OCI-M2 (cell line): ENCODE measurements around the gene FANCM.

ENCODE experiments used
- DNase-seq: peaks from one replicate; lab custom pipeline; 2025; ENCODE audit not compliant: unreplicated experiment; lab: John Stamatoyannopoulos, UW

The FANCM gene, protein sequence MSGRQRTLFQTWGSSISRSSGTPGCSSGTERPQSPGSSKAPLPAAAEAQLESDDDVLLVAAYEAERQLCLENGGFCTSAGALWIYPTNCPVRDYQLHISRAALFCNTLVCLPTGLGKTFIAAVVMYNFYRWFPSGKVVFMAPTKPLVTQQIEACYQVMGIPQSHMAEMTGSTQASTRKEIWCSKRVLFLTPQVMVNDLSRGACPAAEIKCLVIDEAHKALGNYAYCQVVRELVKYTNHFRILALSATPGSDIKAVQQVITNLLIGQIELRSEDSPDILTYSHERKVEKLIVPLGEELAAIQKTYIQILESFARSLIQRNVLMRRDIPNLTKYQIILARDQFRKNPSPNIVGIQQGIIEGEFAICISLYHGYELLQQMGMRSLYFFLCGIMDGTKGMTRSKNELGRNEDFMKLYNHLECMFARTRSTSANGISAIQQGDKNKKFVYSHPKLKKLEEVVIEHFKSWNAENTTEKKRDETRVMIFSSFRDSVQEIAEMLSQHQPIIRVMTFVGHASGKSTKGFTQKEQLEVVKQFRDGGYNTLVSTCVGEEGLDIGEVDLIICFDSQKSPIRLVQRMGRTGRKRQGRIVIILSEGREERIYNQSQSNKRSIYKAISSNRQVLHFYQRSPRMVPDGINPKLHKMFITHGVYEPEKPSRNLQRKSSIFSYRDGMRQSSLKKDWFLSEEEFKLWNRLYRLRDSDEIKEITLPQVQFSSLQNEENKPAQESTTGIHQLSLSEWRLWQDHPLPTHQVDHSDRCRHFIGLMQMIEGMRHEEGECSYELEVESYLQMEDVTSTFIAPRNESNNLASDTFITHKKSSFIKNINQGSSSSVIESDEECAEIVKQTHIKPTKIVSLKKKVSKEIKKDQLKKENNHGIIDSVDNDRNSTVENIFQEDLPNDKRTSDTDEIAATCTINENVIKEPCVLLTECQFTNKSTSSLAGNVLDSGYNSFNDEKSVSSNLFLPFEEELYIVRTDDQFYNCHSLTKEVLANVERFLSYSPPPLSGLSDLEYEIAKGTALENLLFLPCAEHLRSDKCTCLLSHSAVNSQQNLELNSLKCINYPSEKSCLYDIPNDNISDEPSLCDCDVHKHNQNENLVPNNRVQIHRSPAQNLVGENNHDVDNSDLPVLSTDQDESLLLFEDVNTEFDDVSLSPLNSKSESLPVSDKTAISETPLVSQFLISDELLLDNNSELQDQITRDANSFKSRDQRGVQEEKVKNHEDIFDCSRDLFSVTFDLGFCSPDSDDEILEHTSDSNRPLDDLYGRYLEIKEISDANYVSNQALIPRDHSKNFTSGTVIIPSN (N-terminal part only)

DNA sequence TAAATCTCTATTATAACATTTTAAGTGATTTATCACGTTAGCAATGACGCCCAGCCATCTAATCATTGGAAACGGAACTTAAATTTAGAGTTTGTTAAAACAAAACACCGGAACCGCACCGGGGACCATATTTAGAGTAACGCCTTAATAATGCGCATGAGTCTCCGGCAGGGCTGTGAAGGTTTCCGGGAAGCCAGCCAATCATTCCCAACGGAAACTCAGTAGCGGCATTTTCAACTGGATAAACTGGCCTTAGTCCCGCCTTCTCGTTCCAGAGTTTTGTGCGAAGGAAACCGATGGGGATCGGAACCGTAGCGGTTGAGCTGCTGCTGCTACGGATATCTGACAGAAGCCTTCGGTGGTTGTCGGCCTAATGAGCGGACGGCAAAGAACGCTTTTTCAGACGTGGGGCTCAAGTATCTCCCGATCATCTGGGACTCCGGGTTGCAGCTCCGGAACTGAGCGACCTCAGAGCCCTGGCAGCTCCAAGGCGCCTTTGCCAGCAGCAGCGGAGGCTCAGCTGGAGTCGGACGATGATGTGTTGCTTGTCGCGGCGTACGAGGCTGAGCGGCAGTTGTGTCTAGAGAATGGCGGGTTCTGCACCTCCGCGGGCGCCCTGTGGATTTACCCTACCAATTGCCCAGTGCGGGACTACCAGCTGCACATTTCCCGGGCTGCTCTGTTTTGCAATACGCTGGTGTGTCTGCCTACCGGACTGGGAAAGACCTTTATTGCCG lies at the start of gene FANCM:
TSS of gene FANCM (plus strand) at position 272 of the 737 bp plus-strand sequence. CDS start at position 374, 102 bp downstream.
- peak; percentile 96 for DNase-seq

DNA sequence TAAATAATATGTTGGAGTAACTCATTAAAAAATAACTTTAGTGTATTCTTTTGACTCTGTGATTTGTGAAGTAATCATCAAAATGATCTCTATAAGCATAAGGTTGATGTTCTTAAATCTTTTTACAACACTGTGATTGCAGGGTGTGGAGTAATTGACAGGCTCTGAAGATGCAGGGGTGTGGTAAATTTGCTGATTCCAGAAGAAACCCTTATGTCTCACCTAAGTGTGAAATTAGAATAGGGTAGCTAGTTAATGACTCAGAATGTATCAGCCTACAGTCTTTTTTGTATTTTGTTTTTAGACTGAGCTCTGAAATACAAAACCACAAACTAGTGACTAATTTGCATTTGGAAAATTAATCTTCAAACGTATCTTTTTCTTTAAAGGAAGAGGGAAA lies 45.9 kb upstream of the FANCM start:
- DNase-seq: no peak

DNA sequence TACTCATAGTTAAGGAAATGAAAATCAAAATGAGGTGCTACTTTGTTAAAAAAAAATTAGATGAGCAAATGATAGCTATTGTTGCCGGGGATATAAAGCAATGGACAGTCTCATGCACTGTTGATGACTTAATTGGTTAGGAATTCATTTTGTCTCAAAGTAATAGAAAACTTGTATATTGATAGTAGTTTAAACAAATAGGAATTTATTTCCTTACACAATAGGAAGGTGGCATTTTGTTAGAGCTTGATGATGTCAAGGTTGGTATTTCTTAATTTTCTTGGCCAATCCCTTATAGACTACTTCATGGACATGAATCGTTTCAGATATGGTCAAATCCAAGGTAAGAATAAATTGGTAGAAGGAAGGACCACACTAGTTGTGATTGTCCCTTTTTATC lies 44.0 kb upstream of the FANCM start:
- no peak for DNase-seq

DNA sequence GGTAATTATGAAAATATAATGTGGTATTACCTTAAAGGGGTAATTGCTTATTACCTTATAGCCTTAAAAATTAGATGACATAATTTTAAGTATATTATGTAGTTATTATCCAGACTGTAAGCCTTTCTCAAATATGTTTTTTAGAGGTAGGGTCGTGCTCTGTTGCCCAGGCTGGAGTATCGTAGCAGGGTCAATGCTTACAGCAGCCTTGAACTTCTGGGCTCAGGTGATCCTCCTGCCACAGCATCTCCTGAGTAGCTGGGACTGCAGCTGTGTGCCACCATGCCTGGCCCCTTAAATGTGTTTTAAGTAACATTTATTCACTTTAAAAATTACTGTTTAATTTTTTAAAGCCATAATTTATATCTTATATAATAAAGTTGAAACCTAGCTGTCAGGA lies 41.5 kb upstream of the FANCM start:
- no peak for DNase-seq

DNA sequence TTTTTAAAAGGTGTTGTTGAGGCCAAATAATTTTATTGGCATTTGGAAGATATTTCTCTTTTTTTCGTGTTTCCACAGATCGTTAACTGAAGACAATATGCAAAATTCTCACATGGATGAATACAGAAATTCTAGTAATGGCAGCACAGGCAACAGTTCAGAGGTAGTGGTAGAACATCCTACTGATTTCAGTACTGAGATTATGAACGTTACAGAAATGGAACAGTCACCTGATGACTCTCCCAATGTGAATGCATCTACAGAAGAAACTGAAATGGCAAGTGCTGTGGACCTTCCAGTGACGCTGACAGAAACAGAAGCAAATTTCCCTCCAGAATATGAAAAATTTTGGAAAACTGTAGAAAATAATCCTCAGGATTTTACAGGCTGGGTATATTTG lies 40.6 kb upstream of the FANCM start:
- no peak for DNase-seq

DNA sequence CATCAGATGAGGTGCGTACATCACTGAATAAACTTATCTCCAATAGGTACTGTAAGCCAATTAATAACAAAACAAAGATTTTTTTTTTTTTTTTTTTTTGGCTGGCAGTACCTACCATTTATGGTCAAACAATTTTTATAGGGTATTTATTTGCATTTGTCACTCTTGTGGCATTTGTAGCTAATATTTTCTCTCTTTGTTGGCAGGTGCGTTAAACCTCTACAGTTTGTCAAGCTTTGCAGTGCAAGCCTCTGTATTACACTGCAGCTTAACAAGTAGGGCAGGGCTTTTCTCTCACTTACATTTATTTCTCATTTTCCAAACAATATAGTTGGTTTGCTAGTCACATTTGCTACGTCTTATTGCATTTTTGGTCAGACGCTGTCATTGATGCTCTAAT lies 39.5 kb upstream of the FANCM start:
- DNase-seq: no peak

DNA sequence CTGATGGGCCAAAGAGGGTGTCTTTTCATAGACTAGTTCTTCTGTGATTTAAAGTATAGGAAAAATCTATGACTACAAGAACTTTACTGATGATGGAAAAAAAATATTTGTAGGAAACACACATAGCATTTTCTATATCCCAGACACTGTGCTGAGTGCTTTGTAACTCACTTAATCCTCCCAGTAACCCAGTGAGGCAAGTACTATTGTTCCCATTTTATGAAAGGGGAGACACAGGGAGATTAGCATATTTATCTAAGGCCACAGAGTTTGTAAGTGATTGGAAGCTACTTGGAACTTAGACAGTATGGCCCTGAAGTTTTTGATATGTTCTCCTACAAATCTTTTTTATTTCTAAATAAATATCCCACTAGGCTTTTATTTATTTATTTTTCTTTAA lies 31.9 kb upstream of the FANCM start:
- no peak for DNase-seq

DNA sequence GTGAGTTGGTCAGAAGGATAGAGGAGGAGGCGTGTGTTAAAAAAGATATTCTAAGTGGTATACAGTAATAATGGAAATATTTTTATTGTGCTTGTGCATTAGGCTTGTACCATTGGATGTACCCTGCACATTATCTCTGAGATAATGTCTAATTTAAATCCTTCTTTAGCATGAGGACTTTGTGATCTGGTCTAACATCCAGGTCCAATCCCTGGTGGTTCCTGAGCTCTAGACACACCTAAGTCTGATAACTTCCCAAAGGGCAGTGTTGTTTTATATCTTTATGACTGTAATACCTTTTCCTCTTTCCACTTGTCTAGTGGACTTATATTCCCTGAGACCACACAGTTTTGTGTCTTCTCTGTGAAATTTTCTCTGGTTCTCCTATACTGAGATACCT lies 31.2 kb upstream of the FANCM start:
- DNase-seq: no peak

DNA sequence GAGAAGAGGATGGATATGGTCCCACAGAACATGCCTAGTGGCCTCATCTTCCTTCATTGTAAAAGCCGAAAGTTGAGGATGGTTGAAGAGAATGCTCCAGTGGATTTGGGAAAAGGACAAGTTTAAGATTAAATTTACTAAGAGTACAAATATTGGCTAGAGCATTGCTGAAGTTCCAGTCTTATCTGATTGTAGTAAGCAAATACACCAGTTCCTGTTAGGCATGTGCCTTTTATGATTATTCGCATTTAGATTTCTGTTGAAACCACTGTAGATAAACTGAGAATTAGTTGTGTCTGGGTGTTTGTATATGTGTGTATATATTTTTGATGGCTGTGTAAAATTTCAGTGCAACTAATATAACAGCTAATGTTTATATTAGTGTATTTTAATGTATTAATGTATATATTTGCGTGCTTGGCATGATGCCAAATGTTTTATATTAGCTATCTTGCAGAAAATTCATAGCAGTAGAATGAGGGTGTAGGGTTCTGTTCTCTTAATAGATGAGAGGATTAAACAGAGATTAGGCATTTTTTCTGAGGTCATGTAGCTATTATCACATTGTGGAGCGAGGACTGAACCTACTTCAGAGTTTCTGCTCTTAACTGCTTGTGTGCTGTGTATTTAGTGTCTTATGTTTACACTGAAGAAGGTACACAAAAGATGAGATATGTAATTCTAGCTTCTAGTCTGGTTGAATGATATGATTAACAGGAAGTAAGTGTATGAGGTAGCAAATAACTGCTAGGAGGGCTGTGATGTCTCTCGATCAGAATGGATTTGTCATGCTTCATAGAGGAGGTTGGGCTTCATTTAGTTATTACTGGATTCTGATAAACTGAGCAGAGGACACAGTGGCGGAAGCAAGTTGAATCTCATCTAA lies 22.6 kb upstream of the FANCM start:
- no peak for DNase-seq

DNA sequence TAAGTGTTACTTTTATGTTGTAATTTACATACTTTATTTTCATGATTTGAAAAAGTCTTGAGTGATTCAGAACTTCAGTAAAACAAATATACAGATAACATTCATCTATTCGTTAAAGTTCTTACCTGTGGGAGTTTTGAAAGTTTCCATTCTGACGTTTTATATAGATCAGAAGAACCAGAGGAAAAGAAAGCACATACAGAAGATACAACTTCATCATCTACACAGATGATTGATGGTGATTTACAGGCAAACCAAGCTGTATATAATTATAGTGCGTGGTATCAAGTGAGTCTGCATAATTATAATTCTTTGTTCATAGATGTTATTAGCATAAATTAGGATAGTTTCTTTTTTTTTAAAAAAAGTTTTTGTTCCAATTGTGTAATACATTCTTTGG lies 21.4 kb upstream of the FANCM start:
- no peak for DNase-seq

DNA sequence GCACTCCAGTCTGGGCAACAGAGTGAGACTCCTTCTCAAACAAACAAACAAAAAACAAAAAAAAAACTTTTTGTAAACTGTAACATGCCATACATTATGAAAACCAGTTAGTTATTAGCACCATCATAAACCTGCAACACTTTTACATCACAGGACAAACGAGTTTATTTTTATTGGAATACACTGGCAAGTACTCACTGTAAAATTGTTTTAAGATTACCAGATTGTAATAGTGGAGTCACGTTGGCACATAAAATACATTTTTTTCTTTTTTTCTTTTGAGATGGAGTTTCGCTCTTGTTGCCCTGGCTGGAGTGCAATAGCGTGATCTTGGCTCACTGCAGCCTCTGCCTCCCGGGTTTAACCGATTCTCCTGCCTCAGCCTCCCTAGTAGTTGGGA lies 17.1 kb upstream of the FANCM start:
- no peak for DNase-seq

DNA sequence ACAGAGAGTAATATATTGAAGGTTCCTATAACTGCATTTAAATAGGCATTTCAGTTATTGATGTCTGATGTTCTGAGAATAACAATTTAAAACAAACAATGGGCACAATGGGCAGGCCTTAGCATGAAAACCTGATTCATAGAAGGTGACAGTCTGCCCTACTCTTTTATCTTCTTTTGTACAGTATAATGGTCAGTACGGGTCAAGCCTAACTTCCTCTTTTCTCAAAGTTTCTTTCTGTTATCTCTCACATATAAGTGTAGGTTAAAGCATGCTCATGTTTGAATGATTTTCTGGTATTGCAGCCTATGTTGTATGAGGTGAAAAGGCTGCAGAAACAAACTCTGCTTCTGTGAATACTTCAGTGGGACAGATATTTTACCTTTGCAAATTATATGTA lies 15.6 kb upstream of the FANCM start:
- DNase-seq: peak; percentile 29

DNA sequence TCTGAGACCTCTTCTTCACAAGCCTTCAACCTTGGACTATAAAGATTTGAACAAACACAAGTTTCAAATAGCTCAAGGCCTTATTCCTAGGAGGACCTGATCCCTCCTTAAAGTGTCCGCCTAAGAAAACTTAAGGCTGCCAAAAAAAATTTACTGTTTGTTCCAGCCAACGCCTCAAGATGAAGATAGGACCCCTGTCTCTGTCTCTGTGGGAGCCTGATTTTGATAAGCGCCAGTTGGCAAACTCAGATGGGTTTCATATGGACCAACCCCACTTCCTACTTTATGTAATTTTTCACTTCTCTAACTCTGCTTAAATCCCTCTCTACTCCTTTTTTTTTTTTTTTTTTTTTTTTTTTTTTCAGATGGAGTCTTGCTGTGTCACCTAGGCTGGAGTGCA lies 12.5 kb upstream of the FANCM start:
- no peak for DNase-seq

DNA sequence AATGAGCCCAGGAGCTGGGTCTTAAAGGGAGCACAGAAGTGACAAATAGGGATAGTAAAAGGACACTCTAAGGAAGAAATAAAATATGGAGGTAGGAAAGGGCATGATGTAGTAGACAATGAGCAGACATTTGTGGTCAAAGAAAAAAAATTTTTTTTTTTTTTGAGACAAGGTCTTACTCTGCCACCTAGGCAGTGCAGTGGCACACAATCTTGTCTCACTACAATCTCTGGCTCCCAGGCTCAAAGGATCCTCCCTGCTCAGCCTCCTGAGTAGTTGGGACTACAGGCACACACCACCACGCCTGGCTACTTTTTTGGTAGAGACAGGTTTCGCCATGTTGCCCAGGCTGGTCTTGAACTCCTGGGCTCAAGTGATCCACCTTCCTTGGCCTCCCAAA lies 10.0 kb upstream of the FANCM start:
- no peak for DNase-seq

DNA sequence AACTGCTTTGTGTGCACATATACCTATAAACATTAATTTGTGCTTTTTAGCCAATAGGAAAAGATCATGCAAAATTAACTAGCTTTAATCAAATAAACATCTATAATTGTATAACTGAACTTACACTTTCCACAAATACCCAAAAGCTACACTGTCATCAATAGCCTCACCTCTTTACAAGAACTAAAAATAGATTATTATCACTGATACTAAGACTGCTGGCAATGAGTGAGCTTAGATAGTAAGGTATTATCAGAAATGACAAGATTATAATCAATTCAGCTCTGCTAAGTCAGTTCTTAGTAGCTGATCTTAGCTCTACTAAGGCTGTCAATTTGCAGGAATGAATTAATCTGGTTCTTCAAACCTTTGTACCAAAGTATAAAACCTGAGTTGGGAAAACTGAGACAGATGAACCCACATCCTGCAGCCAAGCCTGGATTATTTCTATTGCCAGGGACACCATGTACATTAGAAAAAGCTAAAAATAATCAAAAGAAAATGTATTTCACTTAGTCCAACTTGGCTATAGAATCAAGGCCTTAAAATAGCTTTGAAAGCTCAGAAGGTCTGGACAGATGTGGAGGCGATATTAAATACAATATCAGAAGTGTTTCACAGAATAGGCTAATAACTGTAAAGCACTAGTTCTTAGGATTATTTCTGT lies 6.6 kb upstream of the FANCM start:
- DNase-seq: no peak

DNA sequence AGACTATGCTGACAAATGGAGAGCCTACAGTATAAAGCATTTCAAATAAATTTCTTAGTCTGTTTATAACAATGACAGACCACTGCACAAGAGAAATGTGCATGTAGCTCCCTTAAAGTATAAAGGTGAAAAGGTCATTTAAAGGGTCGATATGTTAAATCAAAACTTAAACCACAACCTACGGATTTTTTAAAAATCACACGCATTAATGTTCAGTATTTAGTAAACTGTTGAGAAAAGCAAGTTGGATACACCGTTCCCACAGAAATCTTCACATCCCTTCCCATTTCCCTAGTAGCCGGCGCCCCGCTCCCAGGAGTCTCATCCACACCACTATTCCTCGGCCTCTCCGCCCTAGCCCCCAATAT lies 2.1 kb upstream of the FANCM start:
- no peak for DNase-seq

DNA sequence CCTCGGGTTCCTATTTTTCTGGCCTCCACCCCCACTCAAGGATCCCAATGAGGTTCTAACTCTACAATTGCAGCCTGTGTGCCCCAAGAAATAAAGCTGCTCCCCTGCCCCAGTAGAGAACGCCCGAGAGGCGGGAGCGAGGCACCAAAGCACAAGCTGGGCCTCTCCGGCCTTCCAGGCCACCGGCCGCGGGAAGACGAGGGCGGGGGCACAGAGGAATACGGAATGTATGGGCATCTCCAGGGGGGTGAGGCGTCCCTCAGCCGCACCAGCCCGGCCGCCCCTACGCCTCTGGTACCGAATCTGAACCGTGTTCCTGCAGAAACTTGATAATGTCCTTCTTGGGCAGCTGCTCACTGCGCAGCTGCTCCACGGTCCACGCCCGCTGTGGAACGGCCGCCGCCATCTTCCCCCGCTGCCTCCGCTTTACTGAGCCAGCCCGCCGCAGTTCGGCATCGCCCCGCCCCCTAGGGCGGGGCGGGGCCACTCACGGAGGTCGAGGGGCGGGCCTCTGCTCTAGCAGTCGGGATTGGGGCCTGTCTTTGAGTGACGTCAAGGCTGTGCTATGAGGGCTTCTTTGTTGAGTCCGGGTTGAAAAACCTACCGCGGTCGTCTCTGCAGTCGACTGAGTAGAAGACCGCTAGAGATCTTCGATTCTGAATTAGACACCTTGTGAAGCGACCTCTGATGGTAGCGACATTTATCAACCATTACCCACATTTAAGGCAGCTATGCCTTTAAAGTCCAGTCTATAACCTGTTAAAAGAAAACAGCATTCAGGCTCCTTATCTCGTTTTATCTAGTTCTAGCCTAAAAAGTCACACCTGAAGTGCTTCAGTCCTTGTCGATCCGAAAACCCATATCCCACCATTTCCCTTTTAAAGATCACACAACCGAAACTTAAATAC lies 1.4 kb upstream of the FANCM start, which contains the start of gene FKBP3:
TSS of gene FKBP3 (minus strand) at position 431 of the 908 bp plus-strand sequence. CDS start at position 406, 25 bp downstream.
- DNase-seq: peak; percentile 92

DNA sequence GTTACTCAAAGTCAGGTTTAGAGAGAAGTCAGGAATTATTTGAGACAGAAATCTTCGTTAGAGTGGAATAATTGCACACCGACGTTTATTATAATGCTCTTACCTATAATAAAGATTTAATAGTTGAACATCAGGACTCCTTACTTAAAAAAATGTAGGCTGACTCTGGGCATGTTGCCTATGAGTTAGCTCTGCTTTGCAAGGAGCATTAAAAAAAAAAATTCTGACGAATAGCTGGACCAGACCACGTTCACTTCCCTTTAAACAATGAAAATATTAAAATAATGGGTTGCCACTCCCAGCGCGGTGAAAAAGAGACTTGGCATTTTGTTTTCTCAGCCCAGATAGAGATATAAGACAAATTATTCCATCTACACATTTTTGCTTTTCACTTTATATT lies 574 bp upstream of the FANCM start:
- DNase-seq: no peak
